GM21423 (cell line): ENCODE data around the gene RPP30.

Experiments used
- ATAC-seq: cut with Tn5 transposase; IDR thresholded peaks from one replicate; pipeline ENCODE4 v1.9.1; 2021; ENCODE audit warnings: mild to moderate bottlenecking, moderate library complexity; ENCODE audit not compliant: unreplicated experiment

Gene RPP30

DNA sequence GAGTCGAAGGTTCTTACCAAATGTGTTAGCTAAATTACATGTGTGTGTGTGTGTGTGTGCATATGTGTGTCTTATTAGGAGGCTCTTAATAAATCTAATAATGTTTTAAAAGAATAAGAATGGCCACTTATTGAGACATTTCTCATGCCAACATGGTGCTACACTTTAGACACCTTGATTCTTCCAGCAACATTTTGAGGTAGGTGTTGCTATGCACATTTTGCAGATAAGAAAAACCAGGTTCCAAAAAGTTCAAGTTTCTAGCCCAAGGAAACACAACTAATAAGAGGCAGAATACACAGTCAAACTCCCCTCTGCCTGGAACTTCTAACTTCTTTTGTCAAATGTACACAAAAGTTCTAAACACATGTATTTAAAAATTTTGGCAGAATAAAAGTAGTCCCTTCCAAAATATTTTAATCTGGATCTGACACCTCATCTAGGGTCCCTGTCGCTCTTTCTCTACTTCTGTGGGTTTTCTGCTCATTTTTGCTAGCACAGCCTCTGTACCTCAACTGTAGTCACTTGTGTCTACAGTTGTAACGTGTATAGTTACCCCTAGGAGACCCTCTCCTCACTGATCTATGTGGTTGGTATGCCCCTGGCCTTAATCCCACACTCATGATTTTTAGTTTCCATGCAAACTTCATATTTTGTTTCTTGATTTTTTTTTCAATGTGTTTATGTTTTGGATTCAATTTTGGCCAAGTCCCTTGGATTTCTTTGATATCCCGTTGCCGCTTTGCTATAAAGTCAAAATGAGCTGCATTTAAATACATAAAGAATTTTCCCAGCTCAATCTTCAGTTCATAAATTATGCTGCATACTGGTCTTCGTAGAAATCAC, 44.8 kb downstream of the RPP30 start:
- no peak for ATAC-seq

- ATAC-seq = no peak
Measured at GRCh38 chr10:90917238-90917967, 45.6 kb downstream of the RPP30 start.

DNA sequence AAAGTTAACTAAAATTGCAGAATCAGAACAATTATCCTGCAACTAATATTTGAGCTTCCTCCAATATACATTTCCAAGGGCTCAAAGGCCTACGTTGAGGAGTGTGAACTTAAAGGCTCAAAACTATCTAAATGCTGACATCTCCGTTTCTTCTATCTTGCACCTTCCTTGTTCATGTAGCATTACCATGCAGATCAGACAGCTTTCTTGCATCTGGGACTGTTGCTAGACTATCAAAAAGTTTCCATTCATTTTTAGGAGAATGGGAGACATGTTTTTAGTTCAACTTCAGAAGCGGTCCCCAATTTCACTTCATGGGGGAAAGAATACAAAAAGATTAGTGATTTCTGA, 46.2 kb downstream of the RPP30 start:
- ATAC-seq = no peak

GRCh38 chr10:90919683-90920574, 48.2 kb downstream of the RPP30 start:
- no peak for ATAC-seq

GRCh38 chr10:90920986-90921666, 49.4 kb downstream of the RPP30 start, which contains the start of gene ANKRD1:
ANKRD1 (minus strand) TSS chr10:90921087; CDS start chr10:90921027, 60 bp downstream.
- no peak for ATAC-seq

DNA sequence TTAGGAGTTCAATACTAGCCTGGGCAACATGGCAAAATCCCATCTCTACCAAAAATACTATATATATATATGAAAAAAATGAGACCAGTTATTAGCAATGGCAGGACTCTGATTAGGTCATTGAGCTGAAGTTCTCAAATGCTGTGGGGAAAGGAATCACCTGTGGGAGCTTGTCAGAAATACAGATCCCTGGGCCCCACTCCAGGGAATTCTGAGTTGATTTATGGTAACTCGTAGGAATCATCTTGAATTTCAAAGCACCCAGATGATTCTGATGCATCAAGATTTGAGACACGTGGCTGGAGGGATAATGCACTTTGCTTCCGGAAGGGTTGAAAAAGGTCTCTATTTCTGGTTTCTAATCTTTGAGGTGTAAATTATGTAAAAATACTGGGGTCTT, 50.1 kb downstream of the RPP30 start:
- no peak for ATAC-seq

GRCh38 chr10:90923111-90923731, 51.4 kb downstream of the RPP30 start:
- no peak for ATAC-seq

- ATAC-seq = no peak
Measured at GRCh38 chr10:90924552-90924951, 52.8 kb downstream of the RPP30 start.

GRCh38 chr10:90925079-90926029, 53.6 kb downstream of the RPP30 start:
- no peak for ATAC-seq

- no peak for ATAC-seq
Measured at GRCh38 chr10:90927293-90927692, 55.5 kb downstream of the RPP30 start.

DNA sequence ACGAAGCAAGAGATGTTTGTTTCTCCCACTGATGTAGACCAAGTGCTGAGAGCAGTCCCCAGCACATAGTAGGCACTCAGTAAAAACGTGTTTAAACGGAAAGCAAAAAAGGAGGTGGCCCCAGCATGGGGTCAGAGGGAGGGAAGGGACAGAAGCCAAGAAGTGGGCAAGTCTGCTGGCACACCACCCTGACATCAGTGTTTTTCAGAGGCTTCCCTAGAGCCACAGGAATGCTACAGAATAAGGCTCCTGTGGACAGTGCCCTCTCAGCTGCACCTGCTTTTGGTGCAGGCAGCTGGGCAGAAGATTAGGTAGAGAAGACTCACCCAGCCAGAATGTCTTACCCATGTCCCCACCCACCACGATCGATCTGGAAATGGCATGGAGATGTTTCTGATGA, 57.4 kb downstream of the RPP30 start:
- no peak for ATAC-seq

- ATAC-seq = no peak
Measured at GRCh38 chr10:90930070-90930837, 58.5 kb downstream of the RPP30 start.

DNA sequence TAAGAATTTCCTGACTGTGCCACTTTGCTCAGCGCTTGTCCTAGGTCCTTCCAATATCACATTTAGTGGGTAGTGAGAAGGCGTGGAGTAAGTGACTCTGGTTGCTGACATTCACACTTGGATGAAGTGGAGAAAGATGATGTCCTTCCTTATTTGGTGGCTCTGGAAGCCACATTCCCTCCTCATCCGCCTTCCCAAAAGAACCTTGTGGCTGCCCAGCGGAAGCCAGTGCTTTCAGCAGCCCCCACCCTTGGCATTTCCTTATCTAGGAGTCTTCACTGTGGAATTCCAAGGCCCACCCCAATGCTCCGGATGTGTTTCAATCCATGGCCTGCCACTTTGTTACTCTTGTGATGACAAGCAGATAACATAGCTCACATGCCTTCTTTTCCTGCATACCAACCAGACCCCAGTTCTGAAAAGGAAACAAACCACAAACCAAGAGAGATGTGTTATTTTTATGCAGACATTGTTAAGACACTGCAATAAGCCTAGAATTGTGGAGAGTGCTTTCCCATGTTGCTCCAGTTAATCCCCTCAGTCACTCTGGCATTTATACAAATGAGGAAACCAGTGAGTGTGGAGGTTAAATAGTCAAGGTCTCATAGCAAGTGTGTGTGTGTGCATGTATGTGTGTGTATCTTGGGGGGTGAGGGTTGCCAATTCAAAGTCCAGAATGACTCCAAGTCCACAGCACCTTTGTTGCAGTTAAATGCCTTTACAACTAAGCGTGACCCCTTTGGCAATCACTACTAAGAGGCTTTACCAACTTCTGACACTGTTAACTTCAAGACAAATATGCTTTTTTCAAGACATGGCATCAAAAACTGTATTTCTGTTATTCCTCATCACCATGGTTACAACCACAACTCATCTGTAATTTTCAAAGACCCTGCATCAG, 59.4 kb downstream of the RPP30 start:
- no peak for ATAC-seq

- ATAC-seq = no peak
Measured at GRCh38 chr10:90935581-90936275, 64.0 kb downstream of the RPP30 start.

DNA sequence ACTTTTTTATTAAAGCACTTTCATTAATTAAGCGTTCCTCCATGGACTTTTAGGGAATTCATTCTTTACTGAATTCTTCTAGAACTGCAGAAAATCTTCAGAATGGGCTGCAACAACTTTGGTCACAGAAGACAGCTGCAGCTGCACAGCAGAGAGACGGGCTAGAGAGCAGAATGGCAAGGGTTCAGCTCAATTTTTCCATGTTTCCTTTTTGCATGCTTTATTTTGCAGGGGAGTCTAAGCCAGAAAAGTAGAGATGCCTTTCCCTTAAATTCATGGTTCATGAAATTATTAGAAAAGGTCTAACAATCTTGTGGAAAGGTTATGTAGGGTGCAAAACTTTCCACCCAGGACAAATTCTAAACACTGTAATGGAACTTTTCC, 64.5 kb downstream of the RPP30 start:
- ATAC-seq = no peak

- no peak for ATAC-seq
Measured at GRCh38 chr10:90937645-90938258, 66.0 kb downstream of the RPP30 start.
